OCI-LY7 (cell line): ENCODE data around the gene HOXC4. TPM values are rescaled to one million over a fixed set of nuclear protein-coding genes. Genes with fewer than 3 reads are reported as not detected.

Experiments used
- Bru-seq: library from RNA; stranded (reverse); fragments of 400-500 nt; gene quantifications from one replicate; lab custom pipeline; 2021; lab: Mats Ljungman, UMichigan
- BruChase-seq, 2 experiments: library from RNA; stranded (reverse); fragments of 400-500 nt; gene quantifications; one replicate each; lab custom pipeline; 2021; lab: Mats Ljungman, UMichigan
- BruUV-seq: library from RNA; stranded (reverse); fragments of 400-500 nt; replicated peaks from 2 replicates; lab custom pipeline; 2021; lab: Mats Ljungman, UMichigan
- CTCF ChIA-PET: fragments of 300-600 bp; sonication (Branson Sonifier 250); formaldehyde crosslinking; loops from one replicate; lab custom pipeline; 2022; ENCODE audit warnings: antibody characterized with exemption; ENCODE audit not compliant: unreplicated experiment; lab: Charles Lee
- POLR2A ChIA-PET: fragments of 300-600 bp; sonication (Branson Sonifier 250); formaldehyde crosslinking; loops from one replicate; lab custom pipeline; 2022; ENCODE audit warnings: antibody characterized with exemption; lab: Charles Lee
- DNase-seq: peaks from one replicate; pipeline ENCODE4 v3.0.0-alpha.2; 2015; ENCODE audit warnings: low spot score
- H2AFZ ChIP-seq: fragments of 200-600 bp; sonication (generic), shearing (Covaris generic); 2 replicates; pipeline ENCODE4 v1.6.1; 2014; ENCODE audit warnings: mild to moderate bottlenecking, antibody characterized with exemption, low read length, moderate library complexity
- H3K27ac ChIP-seq: fragments of 200-600 bp; sonication (generic); 2 replicates; pipeline ENCODE4 v1.5.1; 2014; ENCODE audit warnings: mixed run types, low read depth, mild to moderate bottlenecking, moderate library complexity, low read length, inconsistent platforms; ENCODE audit not compliant: poor library complexity, severe bottlenecking
- H3K36me3 ChIP-seq: fragments of 200-600 bp; sonication (generic); 2 replicates; pipeline ENCODE4 v1.6.1; 2014; ENCODE audit warnings: mild to moderate bottlenecking, antibody characterized with exemption, low read length, moderate library complexity, mixed read lengths; ENCODE audit not compliant: insufficient read depth
- H3K4me1 ChIP-seq: fragments of 200-600 bp; sonication (generic); 2 replicates; pipeline ENCODE4 v1.5.1; 2014; ENCODE audit warnings: mild to moderate bottlenecking, low read length; ENCODE audit not compliant: insufficient read depth, poor library complexity, severe bottlenecking
- H3K4me2 ChIP-seq: fragments of 200-600 bp; sonication (generic); 2 replicates; pipeline ENCODE4 v1.6.1; 2014; ENCODE audit warnings: mild to moderate bottlenecking, low read length
- H3K4me3 ChIP-seq: fragments of 200-600 bp; sonication (generic); 2 replicates; pipeline ENCODE4 v1.5.1; 2014; ENCODE audit warnings: mild to moderate bottlenecking, low read depth, low read length; ENCODE audit not compliant: poor library complexity, severe bottlenecking
- H3K79me2 ChIP-seq: fragments of 200-600 bp; sonication (generic); 2 replicates; pipeline ENCODE4 v1.6.1; 2016; ENCODE audit warnings: low read depth, mild to moderate bottlenecking, low read length, moderate library complexity, mixed read lengths; ENCODE audit not compliant: insufficient read depth
- H3K9me2 ChIP-seq: fragments of 200-600 bp; sonication (generic); 2 replicates; pipeline ENCODE4 v1.6.1; 2016; ENCODE audit warnings: mild to moderate bottlenecking, low read length, mixed read lengths; ENCODE audit not compliant: insufficient read depth
- H3K9me3 ChIP-seq: fragments of 200-600 bp; sonication (generic); 2 replicates; pipeline ENCODE4 v1.6.1; 2014; ENCODE audit warnings: mild to moderate bottlenecking, mixed run types, low read length, mixed read lengths
- H4K20me1 ChIP-seq: fragments of 200-600 bp; sonication (generic); 2 replicates; pipeline ENCODE4 v1.6.1; 2014; ENCODE audit warnings: mild to moderate bottlenecking, antibody characterized with exemption, low read length, moderate library complexity, mixed read lengths; ENCODE audit not compliant: insufficient read depth
- CTCF ChIP-seq: fragments of 200-600 bp; sonication (generic); conservative IDR thresholded peaks from 2 replicates; pipeline ENCODE4 v1.5.1; 2014; ENCODE audit warnings: mild to moderate bottlenecking, antibody characterized with exemption, low read length, moderate library complexity, mixed read lengths
- EZH2phosphoT487 ChIP-seq: fragments of 200-600 bp; sonication (generic); IDR thresholded peaks from 2 replicates; pipeline ENCODE4 v1.6.1; 2018; ENCODE audit warnings: low read depth, borderline replicate concordance, mild to moderate bottlenecking, mixed run types, antibody characterized with exemption, low read length, moderate library complexity, mixed read lengths
- intact Hi-C: fragments of 100-400 bp; cut with micrococcal nuclease; formaldehyde crosslinking; loops from one replicate; pipeline ENCODE4 v1.10.0; 2022; ENCODE audit not compliant: unreplicated experiment
- long read RNA-seq: library from polyadenylated mRNA; stranded (forward); transcript quantifications from one replicate; pipeline ENCODE4 v2.0.0, GENCODE V29; 2022
- total RNA-seq, 2 experiments: library from RNA; depleted of rRNA in 1 of 2; stranded (reverse); fragments of >200 nt in 1 of 2; shearing (Covaris generic) in 1 of 2; gene quantifications; 2 replicates each; pipeline ENCODE4 v1.2.3, GENCODE V29; 2014 to 2022

The HOXC4 gene
- total RNA-seq (2014; rRNA removed; shearing (Covaris generic)) (6.2 and 7.1 TPM in 2 replicates), total RNA-seq (2022) (20.0 and 20.1 TPM in 2 replicates), Bru-seq, nascent RNA (percentile 47 among the genes with signal in this experiment), BruChase-seq, experiment 1, labeled RNA remaining after a 6-hour chase (percentile 50 among the genes with signal in this experiment), BruChase-seq, experiment 2, labeled RNA remaining after a 2-hour chase (percentile 57 among the genes with signal in this experiment)
- long read RNA-seq, transcript HOXC4-202 (2 exons, 1,666 nt), result major isoform, 22 of 29 reads
- long read RNA-seq, partial matches to known transcripts, result 0 of 29 reads
- long read RNA-seq, other reads (novel, unspliced or antisense), result 7 of 29 reads

- H3K36me3 ChIP-seq, result peaks cover 20% of the 10 kb centered on the region; the same call in 1 of the 2 replicates
- H3K9me2 ChIP-seq, result no peaks in the 10 kb centered on the region
- peak within 1 kb of the TSS; percentile 83 for H3K4me2 ChIP-seq
- H3K9me3 ChIP-seq, result no peaks in the 10 kb centered on the region
- POLR2A ChIA-PET, result interaction anchor here (0.6 to 3.2 kb wide), 27 partner anchors 10 to 1769 kb away, joined by 3 to 32 read pairs (median 4); partner anchors contain the start of genes COPZ1, HOXC5 and SMUG1
- intact Hi-C loops, result loop anchor here (1.0 kb wide), 2 partner anchors 36 to 162 kb away; no protein-coding TSS in a partner anchor
- TF ChIP-seq EZH2phosphoT487 (no peak), CTCF (no peak)
- H3K4me3 ChIP-seq, result peak within 1 kb of the TSS; percentile 85
- CTCF ChIA-PET, result interaction anchor here (0.5 to 2.0 kb wide), 4 partner anchors 10 to 840 kb away, joined by 3 to 6 read pairs (median 4); no protein-coding TSS in a partner anchor
- H2AFZ ChIP-seq, result peak within 1 kb of the TSS; percentile 80
- H3K79me2 ChIP-seq, result peaks cover 21% of the 10 kb centered on the region
- peak; percentile 87 for DNase-seq
- BruUV-seq, result TSS peak; percentile 89
- H3K4me1 ChIP-seq, result peaks cover 40% of the 10 kb centered on the region
- 0 out of 2 replicates have a peak, but pooled peaks cover 4% of the 10 kb centered on the region for H4K20me1 ChIP-seq
- H3K27ac ChIP-seq, result peak within 1 kb of the TSS; percentile 83
Observed at GRCh38 chr12:54053751-54054741, at the start of gene HOXC4. HOXC4 (plus strand) TSS chr12:54053835; CDS start chr12:54053923, 88 bp downstream.

GRCh38 chr12:54004063-54004840 is 49.4 kb upstream of the HOXC4 start:
- intact Hi-C loops, result no loop called here
- POLR2A ChIA-PET, result no interaction called here
- no peak for TF ChIP-seq EZH2phosphoT487
- peak; percentile 45 for TF ChIP-seq CTCF
- Histone ChIP-seq H3K9me3 (no peaks in the 10 kb centered on the region), H3K4me1 (peaks cover 25% of the 10 kb centered on the region), H3K27ac (no peak overlapping the region), H3K4me2 (no peak overlapping the region), H3K9me2 (no peaks in the 10 kb centered on the region), H2AFZ (no peak overlapping the region), H4K20me1 (no peaks in the 10 kb centered on the region; the same call in 1 of the 2 replicates), H3K4me3 (no peak overlapping the region), H3K36me3 (no peaks in the 10 kb centered on the region), H3K79me2 (no peaks in the 10 kb centered on the region)
- DNase-seq, result no peak
- CTCF ChIA-PET, result interaction anchor here (0.8 kb wide), 1 partner anchor 139 kb away, joined by 4 read pairs; no protein-coding TSS in a partner anchor
- BruUV-seq, result no TSS peak
